ENCODE measurements around the gene ACBD6. TPM values are rescaled to one million over a fixed set of nuclear protein-coding genes. Genes with fewer than 3 reads are reported as not detected.
"Not testable (repeated sequence)": the region's sequence is repeated elsewhere in the genome, so short reads cannot be mapped to it uniquely, and the experiment has no call there.

The ACBD6 gene
- total RNA-seq, 1 donor from 2014 or later, result 49.1 TPM

DNA sequence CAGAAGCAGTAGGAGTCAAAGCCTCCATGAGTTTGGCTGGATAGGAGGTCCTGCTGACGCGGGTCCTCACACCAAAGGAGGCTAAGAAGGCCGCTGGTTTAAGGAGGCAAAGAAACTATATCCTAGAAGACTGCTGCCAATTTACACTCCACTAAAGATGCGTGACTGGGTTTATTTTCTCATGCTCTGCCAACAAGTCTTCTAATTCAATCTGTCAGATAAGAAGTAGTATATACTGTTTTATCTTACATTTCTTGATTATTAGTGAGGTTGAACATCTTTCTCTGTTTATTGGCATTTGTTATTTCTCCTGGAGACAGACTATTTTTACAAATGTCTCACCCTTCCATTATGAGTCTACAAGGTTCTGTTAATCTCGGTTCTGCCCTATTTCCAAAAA, 34.1 kb downstream of the ACBD6 start:
- peaks cover 44% of the 10 kb centered on the region for H3K36me3 Mint-ChIP-seq
- peaks cover 18% of the 10 kb centered on the region for H3K9me3 Mint-ChIP-seq
- H3K4me1 Mint-ChIP-seq (ENCODE audit: unreplicated experiment), result no peaks in the 10 kb centered on the region
- H3K4me3 Mint-ChIP-seq, result no peak overlapping the region
- no peak for DNase-seq (ENCODE audit: extremely low spot score, unreplicated experiment)
- H3K27me3 Mint-ChIP-seq, result no peaks in the 10 kb centered on the region
- no peak overlapping the region for H3K27ac Mint-ChIP-seq
- TF ChIP-seq, protein P1, sequence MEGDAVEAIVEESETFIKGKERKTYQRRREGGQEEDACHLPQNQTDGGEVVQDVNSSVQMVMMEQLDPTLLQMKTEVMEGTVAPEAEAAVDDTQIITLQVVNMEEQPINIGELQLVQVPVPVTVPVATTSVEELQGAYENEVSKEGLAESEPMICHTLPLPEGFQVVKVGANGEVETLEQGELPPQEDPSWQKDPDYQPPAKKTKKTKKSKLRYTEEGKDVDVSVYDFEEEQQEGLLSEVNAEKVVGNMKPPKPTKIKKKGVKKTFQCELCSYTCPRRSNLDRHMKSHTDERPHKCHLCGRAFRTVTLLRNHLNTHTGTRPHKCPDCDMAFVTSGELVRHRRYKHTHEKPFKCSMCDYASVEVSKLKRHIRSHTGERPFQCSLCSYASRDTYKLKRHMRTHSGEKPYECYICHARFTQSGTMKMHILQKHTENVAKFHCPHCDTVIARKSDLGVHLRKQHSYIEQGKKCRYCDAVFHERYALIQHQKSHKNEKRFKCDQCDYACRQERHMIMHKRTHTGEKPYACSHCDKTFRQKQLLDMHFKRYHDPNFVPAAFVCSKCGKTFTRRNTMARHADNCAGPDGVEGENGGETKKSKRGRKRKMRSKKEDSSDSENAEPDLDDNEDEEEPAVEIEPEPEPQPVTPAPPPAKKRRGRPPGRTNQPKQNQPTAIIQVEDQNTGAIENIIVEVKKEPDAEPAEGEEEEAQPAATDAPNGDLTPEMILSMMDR (conservative IDR thresholded peaks at IDR 0.05), result no peak

DNA sequence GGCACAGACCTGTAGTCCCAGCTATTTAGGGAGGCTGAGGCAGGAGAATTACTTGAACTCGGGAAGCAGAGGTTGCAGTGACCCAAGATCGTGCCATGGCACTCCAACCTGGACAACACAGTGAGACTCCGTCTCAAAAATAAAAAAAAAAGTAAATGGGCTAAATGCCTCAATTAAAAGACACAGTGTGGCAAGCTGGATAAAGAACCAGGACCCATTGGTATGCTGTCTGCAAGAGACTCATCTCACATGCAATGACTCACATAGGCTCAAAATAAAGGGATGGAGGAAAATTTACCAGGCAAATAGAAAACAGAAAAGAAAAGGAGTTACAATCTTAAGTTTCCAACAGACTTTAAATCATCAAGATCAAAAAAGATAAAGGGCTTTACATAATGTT, 40.3 kb downstream of the ACBD6 start:
- Mint-ChIP-seq H3K27me3 (no peaks in the 10 kb centered on the region), H3K9me3 (peaks cover 18% of the 10 kb centered on the region), H3K27ac (no peak overlapping the region), H3K36me3 (peaks cover 60% of the 10 kb centered on the region), H3K4me3 (no peak overlapping the region), H3K4me1 (ENCODE audit: unreplicated experiment) (no peaks in the 10 kb centered on the region)
- TF ChIP-seq, protein P1 (conservative IDR thresholded peaks at IDR 0.05), result no peak
- no peak for DNase-seq (ENCODE audit: extremely low spot score, unreplicated experiment)

DNA sequence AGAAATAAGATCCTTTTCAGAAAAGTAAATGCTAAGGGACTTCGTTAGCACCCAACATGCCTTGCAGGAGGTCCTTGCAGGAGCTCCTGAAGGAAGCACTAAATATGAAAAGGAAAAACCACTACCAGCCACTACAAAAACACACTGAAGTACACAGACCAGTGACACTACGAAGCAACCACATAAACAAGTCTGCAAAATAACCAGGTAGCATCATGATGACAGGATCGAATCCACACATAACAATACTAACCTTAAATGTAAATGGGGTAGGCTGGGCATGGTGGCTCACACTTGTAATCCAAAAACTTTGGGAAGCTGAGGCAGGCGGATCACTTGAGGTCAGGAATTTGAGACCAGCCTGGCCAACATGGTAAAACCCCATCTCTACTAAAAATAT, 40.7 kb downstream of the ACBD6 start:
- Mint-ChIP-seq H3K9me3 (peaks cover 18% of the 10 kb centered on the region), H3K36me3 (peaks cover 63% of the 10 kb centered on the region)
- not testable (repeated sequence) for H3K27ac Mint-ChIP-seq; H3K4me3 Mint-ChIP-seq; H3K4me1 Mint-ChIP-seq (ENCODE audit: unreplicated experiment); DNase-seq (ENCODE audit: extremely low spot score, unreplicated experiment); H3K27me3 Mint-ChIP-seq

DNA sequence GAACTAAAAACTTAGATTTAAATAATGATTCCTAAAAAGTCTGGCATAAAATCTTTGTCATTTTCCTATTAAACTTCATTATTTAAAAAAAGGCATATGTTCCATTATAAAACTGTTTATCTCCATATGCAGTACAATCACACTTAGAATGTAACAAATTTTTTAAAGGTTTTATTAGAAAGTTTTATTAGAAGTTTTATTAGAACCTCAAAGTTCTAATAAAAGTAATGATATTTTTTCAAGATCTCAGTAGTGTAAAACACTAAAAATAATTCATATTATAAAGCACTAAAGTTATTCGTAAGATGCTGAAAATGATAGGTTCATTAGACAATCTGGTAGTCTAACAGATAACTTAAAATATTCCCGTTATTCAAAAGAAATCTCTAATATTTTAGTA, 43.6 kb downstream of the ACBD6 start:
- no peaks in the 10 kb centered on the region for H3K27me3 Mint-ChIP-seq
- peaks cover 1% of the 10 kb centered on the region for H3K9me3 Mint-ChIP-seq
- no peaks in the 10 kb centered on the region for H3K4me1 Mint-ChIP-seq (ENCODE audit: unreplicated experiment)
- TF ChIP-seq, protein P1 (conservative IDR thresholded peaks at IDR 0.05), result no peak
- no peak overlapping the region for H3K4me3 Mint-ChIP-seq
- no peak overlapping the region for H3K27ac Mint-ChIP-seq
- no peak for DNase-seq (ENCODE audit: extremely low spot score, unreplicated experiment)
- peaks cover 56% of the 10 kb centered on the region for H3K36me3 Mint-ChIP-seq

DNA sequence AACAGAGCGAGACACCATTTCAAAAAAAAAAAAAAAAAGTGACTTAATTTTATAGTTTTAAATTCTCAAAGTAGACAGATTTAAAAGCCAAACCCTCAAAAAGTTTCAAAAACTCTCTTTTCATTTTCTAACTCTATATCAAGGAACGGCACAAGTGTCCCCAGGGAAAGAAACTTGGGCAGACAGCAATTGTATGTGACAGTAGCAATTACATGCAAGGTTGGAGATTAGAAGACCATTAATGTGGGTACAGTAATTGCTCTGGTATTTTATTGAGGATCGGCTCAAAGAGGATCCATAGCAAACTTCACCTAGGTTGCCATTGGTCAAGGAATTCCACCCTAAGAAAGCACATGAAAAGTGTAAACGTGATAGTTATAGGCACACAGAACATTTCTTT, 46.2 kb downstream of the ACBD6 start:
- TF ChIP-seq, protein P1 (conservative IDR thresholded peaks at IDR 0.05), result no peak
- Mint-ChIP-seq H3K9me3 (peaks cover 6% of the 10 kb centered on the region), H3K4me3 (no peak overlapping the region), H3K27ac (no peak overlapping the region), H3K4me1 (ENCODE audit: unreplicated experiment) (no peaks in the 10 kb centered on the region), H3K27me3 (no peaks in the 10 kb centered on the region), H3K36me3 (peaks cover 52% of the 10 kb centered on the region)
- no peak for DNase-seq (ENCODE audit: extremely low spot score, unreplicated experiment)

DNA sequence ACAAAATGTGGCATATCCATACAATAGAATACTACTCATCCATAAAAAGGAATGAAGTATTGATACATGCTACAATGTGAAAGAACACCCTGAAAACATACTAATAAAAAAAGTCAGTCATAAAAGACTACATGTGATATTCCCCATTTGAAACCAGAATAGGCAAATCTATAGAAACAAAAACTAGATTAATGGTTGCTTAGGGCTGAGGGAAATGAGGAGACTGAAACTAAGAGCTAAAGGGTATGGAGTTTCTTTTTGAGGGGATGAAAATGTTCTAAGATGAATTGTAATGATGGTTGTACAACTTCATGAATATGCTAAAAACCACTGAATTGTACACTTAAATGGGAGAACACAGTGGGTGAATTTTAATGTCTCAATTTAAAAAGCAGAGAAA, 50.9 kb downstream of the ACBD6 start:
- Mint-ChIP-seq H3K27ac (no peak overlapping the region), H3K27me3 (no peaks in the 10 kb centered on the region), H3K36me3 (peaks cover 41% of the 10 kb centered on the region), H3K4me1 (ENCODE audit: unreplicated experiment) (no peaks in the 10 kb centered on the region), H3K9me3 (peaks cover 11% of the 10 kb centered on the region), H3K4me3 (no peak overlapping the region)
- TF ChIP-seq, protein P1 (conservative IDR thresholded peaks at IDR 0.05), result no peak
- no peak for DNase-seq (ENCODE audit: extremely low spot score, unreplicated experiment)

All from type B pancreatic cell (in vitro differentiated cells).